Cardiac muscle cell (in vitro differentiated cells and primary cell): Measurements from ENCODE around the gene RELCH. TPM values are rescaled to one million over a fixed set of nuclear protein-coding genes. Genes with fewer than 3 reads are reported as not detected.

ENCODE experiments used
- DNase-seq, 2 donors: peaks; one replicate each; pipeline versions ENCODE4 v3.0.0 to v3.0.0-alpha.2; 2010 to 2017; ENCODE audit warnings: low read depth in 1 of 2, low spot score in 1 of 2
- H3K27ac ChIP-seq: fragments of 200-600 bp; sonication (generic); 2 replicates; pipeline ENCODE4 v1.5.1; 2016
- H3K27me3 ChIP-seq: fragments of 200-600 bp; sonication (generic); 2 replicates; pipeline ENCODE4 v1.6.0; 2016; ENCODE audit warnings: control low read depth
- H3K36me3 ChIP-seq: fragments of 200-600 bp; sonication (generic); 2 replicates; pipeline ENCODE4 v1.5.1; 2016; ENCODE audit warnings: control low read depth
- H3K4me1 ChIP-seq: fragments of 200-600 bp; sonication (generic); 2 replicates; pipeline ENCODE4 v1.8.1; 2017; ENCODE audit warnings: low read depth, mild to moderate bottlenecking, mixed run types
- H3K4me3 ChIP-seq: fragments of 200-600 bp; sonication (generic); 2 replicates; pipeline ENCODE4 v1.5.1; 2016; ENCODE audit warnings: mild to moderate bottlenecking
- H3K9me3 ChIP-seq: fragments of 200-600 bp; sonication (generic); 2 replicates; pipeline ENCODE4 v1.5.1; 2017; ENCODE audit warnings: low read depth, mild to moderate bottlenecking, control low read depth
- polyA plus RNA-seq: library from polyadenylated mRNA; unstranded; fragments of >200 nt; fragmentation: Nextera tagmentation; extraction: Ambion mirVana; gene quantifications from 2 replicates; pipeline ENCODE4 v1.2.1, GENCODE V29; 2016
- total RNA-seq: library from RNA; depleted of rRNA; stranded (reverse); fragments of >200 nt; gene quantifications from 2 replicates; pipeline ENCODE4 v1.2.3, GENCODE V29; 2016
- TF ChIP-seq, protein P1 (sequence below): IDR thresholded peaks from 2 replicates; pipeline ENCODE4 v1.5.1; 2012; ENCODE audit warnings: low read depth, mild to moderate bottlenecking, low read length

Gene RELCH
- total and polyA plus RNA-seq, 2 experiments from 2014 or later, result 11.7 to 26.9 TPM

DNA sequence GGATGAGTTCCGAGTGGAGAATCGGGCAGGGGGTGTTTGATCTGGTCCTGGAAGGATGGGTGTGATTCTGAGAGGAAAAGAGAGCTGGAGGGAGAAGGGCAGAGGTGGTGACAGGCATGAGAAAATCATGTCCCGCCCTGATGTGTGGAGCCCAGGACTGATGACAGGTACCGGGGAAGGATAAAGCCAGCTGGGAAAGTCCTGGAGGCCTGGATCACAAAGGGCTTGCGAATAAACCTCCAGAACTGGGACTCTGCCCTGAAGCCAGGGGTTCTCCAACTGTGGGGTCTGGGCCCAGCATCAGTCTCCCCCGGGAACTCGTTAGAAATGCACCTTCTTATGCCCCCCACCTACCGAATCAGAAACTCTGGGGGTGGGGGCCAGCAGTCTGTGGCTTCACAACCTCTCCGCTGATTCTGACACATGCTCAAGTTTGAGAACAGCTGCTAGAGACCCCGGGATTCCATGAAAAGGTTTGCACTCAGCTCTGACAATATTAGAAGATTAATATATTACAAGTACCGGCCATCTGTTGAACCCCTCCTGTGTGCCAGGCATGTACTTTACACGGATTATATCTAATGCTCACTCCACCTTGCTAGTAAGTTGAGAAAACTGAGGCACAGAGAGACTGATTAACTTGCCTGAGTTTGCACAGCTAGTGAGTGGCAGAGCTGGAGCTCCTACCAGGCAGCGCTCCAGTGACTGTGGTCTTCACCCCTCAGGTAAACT lies 146.1 kb downstream of the RELCH start:
- Histone ChIP-seq H3K27ac (no peak overlapping the region), H3K27me3 (no peaks in the 10 kb centered on the region), H3K4me1 (peaks cover 13% of the 10 kb centered on the region), H3K9me3 (no peaks in the 10 kb centered on the region), H3K4me3 (no peak overlapping the region), H3K36me3 (no peaks in the 10 kb centered on the region)
- DNase-seq, result no peak
- TF ChIP-seq, protein P1, sequence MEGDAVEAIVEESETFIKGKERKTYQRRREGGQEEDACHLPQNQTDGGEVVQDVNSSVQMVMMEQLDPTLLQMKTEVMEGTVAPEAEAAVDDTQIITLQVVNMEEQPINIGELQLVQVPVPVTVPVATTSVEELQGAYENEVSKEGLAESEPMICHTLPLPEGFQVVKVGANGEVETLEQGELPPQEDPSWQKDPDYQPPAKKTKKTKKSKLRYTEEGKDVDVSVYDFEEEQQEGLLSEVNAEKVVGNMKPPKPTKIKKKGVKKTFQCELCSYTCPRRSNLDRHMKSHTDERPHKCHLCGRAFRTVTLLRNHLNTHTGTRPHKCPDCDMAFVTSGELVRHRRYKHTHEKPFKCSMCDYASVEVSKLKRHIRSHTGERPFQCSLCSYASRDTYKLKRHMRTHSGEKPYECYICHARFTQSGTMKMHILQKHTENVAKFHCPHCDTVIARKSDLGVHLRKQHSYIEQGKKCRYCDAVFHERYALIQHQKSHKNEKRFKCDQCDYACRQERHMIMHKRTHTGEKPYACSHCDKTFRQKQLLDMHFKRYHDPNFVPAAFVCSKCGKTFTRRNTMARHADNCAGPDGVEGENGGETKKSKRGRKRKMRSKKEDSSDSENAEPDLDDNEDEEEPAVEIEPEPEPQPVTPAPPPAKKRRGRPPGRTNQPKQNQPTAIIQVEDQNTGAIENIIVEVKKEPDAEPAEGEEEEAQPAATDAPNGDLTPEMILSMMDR, result no peak

DNA sequence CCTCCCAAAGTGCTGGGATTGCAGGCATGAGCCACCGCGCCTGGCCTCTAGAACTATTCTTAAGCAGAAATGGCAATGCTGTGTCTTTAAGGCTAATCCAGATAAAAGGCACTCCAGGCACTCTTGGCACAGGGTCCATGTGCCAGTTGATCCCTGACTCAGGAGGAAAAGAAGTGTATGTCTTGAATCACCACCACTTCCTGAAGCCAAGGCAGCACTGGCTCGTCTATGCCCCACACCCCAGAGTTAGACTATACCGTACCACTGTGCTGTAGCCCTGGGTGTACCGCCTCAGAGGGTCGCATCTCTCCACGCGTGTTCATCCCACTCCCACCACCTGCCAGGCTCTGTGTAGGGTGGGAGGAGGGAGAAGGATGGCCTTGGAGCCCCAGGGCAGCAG lies 147.1 kb downstream of the RELCH start:
- Histone ChIP-seq H3K36me3 (no peaks in the 10 kb centered on the region), H3K4me1 (peaks cover 11% of the 10 kb centered on the region), H3K27me3 (no peaks in the 10 kb centered on the region), H3K27ac (no peak overlapping the region), H3K4me3 (no peak overlapping the region), H3K9me3 (no peaks in the 10 kb centered on the region)
- DNase-seq, result peak in 1 of 2 donors; percentile 35
- TF ChIP-seq, protein P1, result no peak

DNA sequence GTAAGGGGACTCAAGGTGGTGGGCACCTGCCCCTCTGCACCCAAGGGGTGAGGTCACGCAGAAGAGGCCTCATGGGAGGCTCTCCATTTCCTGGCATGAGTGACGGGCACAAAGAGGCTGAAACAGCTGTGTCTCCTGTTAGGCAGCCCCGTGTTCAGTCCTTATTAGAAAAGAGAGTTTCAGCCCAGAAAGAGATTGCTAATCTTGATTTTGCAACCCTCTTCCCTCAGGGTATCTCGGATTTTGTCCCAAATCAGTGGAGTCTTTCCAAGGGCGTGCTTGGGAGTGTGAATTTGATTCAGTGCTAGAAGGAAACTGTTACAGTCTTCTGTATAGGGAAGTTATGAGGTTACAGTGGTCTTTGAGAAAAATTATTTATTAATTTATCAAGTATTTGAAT lies 148.4 kb downstream of the RELCH start:
- no peak for DNase-seq
- TF ChIP-seq, protein P1, result no peak
- Histone ChIP-seq H3K27ac (no peak overlapping the region), H3K36me3 (no peaks in the 10 kb centered on the region), H3K9me3 (no peaks in the 10 kb centered on the region), H3K4me3 (no peak overlapping the region), H3K27me3 (no peaks in the 10 kb centered on the region), H3K4me1 (no peaks in the 10 kb centered on the region)

DNA sequence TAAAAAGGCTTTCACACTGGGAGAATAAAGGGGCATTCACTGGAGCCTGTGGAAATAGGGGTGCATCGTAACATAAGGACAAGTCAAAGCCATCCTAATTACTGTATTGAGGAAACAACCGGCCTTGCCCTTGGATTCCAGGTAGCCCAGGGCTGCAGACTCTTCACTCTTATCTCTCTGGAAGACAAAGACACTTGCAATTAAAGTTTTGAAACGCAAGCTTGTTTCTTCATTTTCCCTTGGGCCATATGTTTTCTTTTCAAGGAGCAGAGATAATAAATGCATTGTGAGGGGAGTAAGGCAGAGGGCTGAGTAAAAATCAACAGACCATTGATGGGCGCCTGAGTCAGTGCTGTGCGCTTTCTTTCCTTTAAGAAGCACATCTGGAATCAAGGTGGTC lies 149.6 kb downstream of the RELCH start:
- TF ChIP-seq, protein P1, result no peak
- Histone ChIP-seq H3K27ac (no peak overlapping the region), H3K36me3 (no peaks in the 10 kb centered on the region), H3K27me3 (no peaks in the 10 kb centered on the region), H3K9me3 (no peaks in the 10 kb centered on the region), H3K4me1 (no peaks in the 10 kb centered on the region), H3K4me3 (no peak overlapping the region)
- no peak for DNase-seq

DNA sequence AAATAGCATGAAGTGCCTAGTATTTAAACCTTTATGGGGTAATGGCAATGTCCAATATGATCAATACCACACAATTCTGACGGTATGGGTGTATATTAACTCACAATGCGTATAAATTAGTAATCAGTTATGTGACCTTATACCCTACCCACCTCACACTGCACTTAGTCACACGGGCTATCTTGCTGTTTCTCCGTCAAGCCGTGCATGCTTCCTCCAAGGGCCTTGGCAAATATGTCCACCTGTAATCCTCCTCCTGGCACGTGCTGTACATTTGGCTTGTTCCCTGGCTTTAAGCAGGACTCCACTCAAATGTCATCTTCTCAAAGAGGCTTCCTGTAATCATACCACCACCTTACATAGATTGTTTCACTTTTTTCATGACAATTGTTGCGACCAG lies 150.3 kb downstream of the RELCH start:
- Histone ChIP-seq H3K4me1 (peaks cover under 1% of the 10 kb centered on the region), H3K27ac (no peak overlapping the region), H3K27me3 (no peaks in the 10 kb centered on the region), H3K9me3 (no peaks in the 10 kb centered on the region), H3K36me3 (no peaks in the 10 kb centered on the region), H3K4me3 (no peak overlapping the region)
- DNase-seq, result no peak
- TF ChIP-seq, protein P1, result no peak
